Measurements from ENCODE around the gene FAP. TPM values are rescaled to one million over a fixed set of nuclear protein-coding genes. Genes with fewer than 3 reads are reported as not detected.

FAP gene
- total and polyA plus RNA-seq, 2 of the 8 experiments (the other 6 are each of a cell fraction or from before 2014, with no cell fraction given), result not detected

DNA sequence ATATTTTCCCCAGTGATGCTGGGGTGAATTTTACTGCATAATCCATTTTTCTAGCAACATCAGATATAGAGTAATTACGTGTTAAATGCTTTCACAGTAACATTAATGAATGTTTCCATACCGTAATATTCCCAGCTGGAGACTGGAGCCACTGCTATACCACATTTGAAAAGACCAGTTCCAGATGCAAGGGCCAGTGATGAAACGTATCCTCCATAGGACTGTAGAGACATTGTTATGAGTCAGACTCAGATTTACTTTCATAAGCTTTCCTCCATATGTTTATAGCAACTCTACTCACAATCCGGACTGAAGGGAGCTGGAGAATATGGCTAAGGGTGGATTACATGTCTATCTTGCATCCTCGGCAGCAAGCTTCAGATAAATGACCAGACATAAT lies 68.5 kb downstream of the FAP start:
- Histone ChIP-seq H3K27ac (ENCODE audit: low read depth, low read length) (no peak overlapping the region), H4K91ac (replicated peaks; ENCODE audit: insufficient read length, low read length) (no peak overlapping the region), H3K79me1 (ENCODE audit: low read depth, low read length) (no peaks in the 10 kb centered on the region), H2AFZ (ENCODE audit: low read length) (no peak overlapping the region), H2BK5ac (ENCODE audit: low read depth, low read length) (no peak overlapping the region), H3K23ac (ENCODE audit: insufficient read length) (no peak overlapping the region), H2BK12ac (ENCODE audit: low read depth, low read length) (no peak overlapping the region), H3K27me3 (replicated peaks in 1 of 4; ENCODE audit: control insufficient read depth in 3 of 4, extremely low read depth in 1 of 4, insufficient read depth in 3 of 4, low read length in 3 of 4) (peaks cover 0 to 1% (median 0%) of the 10 kb centered on the region in 4 experiments; a peak in 1 of 7 replicates), H2BK120ac (replicated peaks; ENCODE audit: low read depth, low read length) (no peak overlapping the region), H3K9me3 (ENCODE audit: insufficient read depth in 2 of 2, low read depth in 1 of 2, low read length in 1 of 2) (no peaks in the 10 kb centered on the region), H3K4me2 (ENCODE audit: insufficient read depth in 1 of 2, low read depth in 2 of 2, low read length in 2 of 2) (no peak overlapping the region), H3K4me3 (ENCODE audit: extremely low read depth in 1 of 4, insufficient read depth in 2 of 4, low read depth in 3 of 4, low read length in 4 of 4) (no peak overlapping the region), H4K5ac (ENCODE audit: insufficient read length, low read depth, low read length) (no peak overlapping the region), H3K4me1 (replicated peaks in 1 of 4; ENCODE audit: control insufficient read depth in 3 of 4, insufficient read depth in 4 of 4, low read length in 3 of 4) (peaks cover 0 to 3% (median 1%) of the 10 kb centered on the region in 4 experiments; a peak in 2 of 7 replicates), H2AK5ac (ENCODE audit: low read depth, low read length) (no peak overlapping the region), H3K79me2 (ENCODE audit: control insufficient read depth in 1 of 2, insufficient read depth in 2 of 2, low read length in 2 of 2) (no peaks in the 10 kb centered on the region), H2BK20ac (ENCODE audit: low read length) (no peak overlapping the region), H4K8ac (ENCODE audit: extremely low read depth, insufficient read depth, low read length) (no peak overlapping the region), H2BK15ac (ENCODE audit: low read length) (no peak overlapping the region), H3K14ac (ENCODE audit: insufficient read length) (no peak overlapping the region), H3K56ac (replicated peaks; ENCODE audit: insufficient read length, low read depth, low read length) (no peak overlapping the region), H3K36me3 (ENCODE audit: control insufficient read depth in 2 of 4, insufficient read depth in 4 of 4, low read length in 3 of 4) (no peaks in the 10 kb centered on the region), H4K20me1 (replicated peaks in 1 of 2; ENCODE audit: control insufficient read depth in 1 of 2, insufficient read depth in 2 of 2, low read length in 2 of 2) (no peaks in the 10 kb centered on the region), H3K4ac (replicated peaks; ENCODE audit: insufficient read length, low read depth, low read length) (no peak overlapping the region), H3K9ac (replicated peaks in 1 of 4; ENCODE audit: extremely low read depth in 1 of 4, low read depth in 3 of 4, low read length in 3 of 4) (no peak overlapping the region), H3K18ac (ENCODE audit: extremely low read depth, low read length) (no peak overlapping the region), H3K23me2 (ENCODE audit: low read depth, low read length) (no peaks in the 10 kb centered on the region)
- CTCF ChIA-PET (ENCODE audit: partially characterized antibody), result interaction anchor here (1.1 to 1.7 kb wide), 2 partner anchors 21 to 36 kb away, joined by 3 to 4 read pairs; no protein-coding TSS in a partner anchor
- FAIRE-seq, result no peak
- no peak for DNase-seq (ENCODE audit: low read depth in 1 of 2, low spot score in 2 of 2)
- WGBS, 2 experiments (ENCODE audit: extremely low coverage in 1 of 2, insufficient coverage in 1 of 2, insufficient read length in 1 of 2, insufficient replicate concordance in 2 of 2, low coverage in 1 of 2, low lambda C conversion rate in 2 of 2, missing lambda C conversion rate in 1 of 2), result 95% methylated on average over 5 of the region's 5 CpGs; no CpG with 5 or more reads in 1 of the 2 experiments
- POLR2A ChIA-PET (ENCODE audit: partially characterized antibody), result no interaction called here
- TF ChIP-seq SRF (IDR thresholded peaks at IDR 0.05; ENCODE audit: low read depth, low read length) (no peak), CHD1 (IDR thresholded peaks at IDR 0.05; ENCODE audit: low read depth, low read length) (no peak), POLR2A (IDR thresholded peaks at IDR 0.05; ENCODE audit: control extremely low read depth in 1 of 2, low read depth in 2 of 2, low read length in 2 of 2) (no peak), RAD21 (IDR thresholded peaks at IDR 0.05 in 1 of 2, conservative IDR thresholded peaks at IDR 0.05 in 1 of 2; ENCODE audit: low read depth in 2 of 2, low read length in 2 of 2) (no peak), TAF7 (optimal IDR thresholded peaks at IDR 0.05; ENCODE audit: borderline replicate concordance, low read depth, low read length) (no peak), BRCA1 (IDR thresholded peaks at IDR 0.05; ENCODE audit: low read depth, low read length) (no peak), CHD2 (IDR thresholded peaks at IDR 0.05; ENCODE audit: low read length) (no peak), TEAD4 (IDR thresholded peaks at IDR 0.05; ENCODE audit: low read depth, low read length) (no peak), RXRA (IDR thresholded peaks at IDR 0.05; ENCODE audit: insufficient read depth, low read depth, low read length) (no peak), POLR2AphosphoS5 (IDR thresholded peaks at IDR 0.05; ENCODE audit: low read depth, low read length) (no peak), PHF8 (conservative IDR thresholded peaks at IDR 0.05; ENCODE audit: low read depth, low read length) (no peak), SP4 (IDR thresholded peaks at IDR 0.05; ENCODE audit: low read length) (no peak), ZNF274 (IDR thresholded peaks at IDR 0.05; ENCODE audit: borderline replicate concordance, extremely low read depth, low read length) (no peak), NRF1 (IDR thresholded peaks at IDR 0.05; ENCODE audit: low read depth, low read length) (no peak), TBP (IDR thresholded peaks at IDR 0.05; ENCODE audit: low read depth, low read length) (no peak)
- TF ChIP-seq, protein P1, sequence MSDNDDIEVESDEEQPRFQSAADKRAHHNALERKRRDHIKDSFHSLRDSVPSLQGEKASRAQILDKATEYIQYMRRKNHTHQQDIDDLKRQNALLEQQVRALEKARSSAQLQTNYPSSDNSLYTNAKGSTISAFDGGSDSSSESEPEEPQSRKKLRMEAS (IDR thresholded peaks at IDR 0.05), result no peak

All from H1 (cell line).